HepG2 (cell line): Measurements from ENCODE around the gene HDDC3. TPM values are rescaled to one million over a fixed set of nuclear protein-coding genes. Genes with fewer than 3 reads are reported as not detected.

Source experiments
- ATAC-seq: fragments of 200-7000 bp; cut with Tn5 transposase; 3 replicates; pipeline ENCODE4 v1.9.1; 2020; ENCODE audit warnings: mild to moderate bottlenecking, moderate library complexity
- BruUV-seq: library from RNA; stranded (reverse); fragments of 400-500 nt; replicated peaks from 2 replicates; lab custom pipeline; 2021; lab: Mats Ljungman, UMichigan
- CTCF ChIA-PET: fragments of 300-600 bp; formaldehyde crosslinking; extraction: SDS; loops from one replicate; lab custom pipeline; 2021; ENCODE audit warnings: low total read pairs, inconsistent platforms, low intra/inter-chr PET ratio; lab: Yijun Ruan, JAX
- POLR2A ChIA-PET: fragments of 350-600 bp; sonication (Branson Sonifier 250); formaldehyde crosslinking; loops from one replicate; lab custom pipeline; 2020; ENCODE audit warnings: antibody characterized with exemption, inconsistent platforms; lab: Yijun Ruan, JAX
- DNase-seq: peaks from one replicate; pipeline ENCODE4 v3.0.0-alpha.2; 2015; ENCODE audit warnings: low spot score
- FAIRE-seq: peaks from 3 replicates; lab custom pipeline; 2011; peaks lifted over from hg19 to GRCh38; lab: Jason Lieb, UNC
- H2AFZ ChIP-seq: one replicate; pipeline ENCODE4 v1.6.1; 2011; ENCODE audit warnings: low read length, inconsistent platforms
- H3K27ac ChIP-seq: fragments of 300-600 bp; 3 replicates; pipeline ENCODE4 v1.8.0; 2011; ENCODE audit warnings: mixed run types, mild to moderate bottlenecking, mixed read lengths, low read length, inconsistent platforms; ENCODE audit not compliant: insufficient read depth; ENCODE audit errors: extremely low read length
- H3K27me3 ChIP-seq, 2 experiments: fragments of 200-600 bp in 1 of 2; 2 replicates in 1 of 2; 3 replicates in 1 of 2; pipeline versions ENCODE4 v1.6.0 to v1.8.0; 2011; ENCODE audit warnings: low read length in 2 of 2, mild to moderate bottlenecking in 2 of 2, moderate library complexity in 2 of 2, inconsistent platforms in 1 of 2; ENCODE audit not compliant: insufficient read depth in 2 of 2, control insufficient read depth in 1 of 2
- H3K36me3 ChIP-seq, 2 experiments: fragments of 200-600 bp in 1 of 2; replicated peaks in 1 of 2; 2 replicates in 1 of 2; 3 replicates in 1 of 2; pipeline versions ENCODE4 v1.5.1 to v1.8.0; 2011; ENCODE audit warnings: low read length in 2 of 2, inconsistent platforms in 1 of 2; ENCODE audit not compliant: insufficient read depth in 2 of 2, control insufficient read depth in 1 of 2
- H3K4me1 ChIP-seq: 2 replicates; pipeline ENCODE4 v1.5.1; 2012; ENCODE audit warnings: low read length, inconsistent platforms; ENCODE audit not compliant: insufficient read depth
- H3K4me2 ChIP-seq: 2 replicates; pipeline ENCODE4 v1.6.0; 2011; ENCODE audit warnings: low read depth, low read length, inconsistent platforms
- H3K4me3 ChIP-seq, 3 experiments: fragments of 200-600 bp in 1 of 3; sonication (generic), shearing (Covaris generic) in 1 of 3; replicated peaks in 1 of 3; 2 replicates each; pipeline ENCODE4 v1.5.1; 2011 to 2016; ENCODE audit warnings: low read length in 3 of 3, inconsistent platforms in 2 of 3, low read depth in 2 of 3, mild to moderate bottlenecking in 2 of 3, control low read depth in 1 of 3, mixed read lengths in 1 of 3; ENCODE audit not compliant: insufficient read depth in 1 of 3
- H3K79me2 ChIP-seq: one replicate; pipeline ENCODE4 v1.6.1; 2011; ENCODE audit warnings: low read length, inconsistent platforms; ENCODE audit not compliant: insufficient read depth
- H3K9ac ChIP-seq: 2 replicates; pipeline ENCODE4 v1.6.0; 2011; ENCODE audit warnings: mild to moderate bottlenecking, low read depth, low read length, inconsistent platforms; ENCODE audit not compliant: insufficient read depth
- H3K9me3 ChIP-seq: 2 replicates; pipeline ENCODE4 v1.5.1; 2012; ENCODE audit warnings: mild to moderate bottlenecking, low read length
- H4K20me1 ChIP-seq: 2 replicates; pipeline ENCODE4 v1.6.0; 2011; ENCODE audit warnings: inconsistent platforms, mild to moderate bottlenecking, low read length, moderate library complexity; ENCODE audit not compliant: insufficient read depth
- BATF2 ChIP-seq: sonication (generic); formaldehyde crosslinking; IDR thresholded peaks from 2 replicates; pipeline ENCODE4 v1.8.0; 2022; ENCODE audit warnings: mild to moderate bottlenecking, missing genetic modification reagents, moderate library complexity
- NFIC ChIP-seq: IDR thresholded peaks from 2 replicates; pipeline ENCODE4 v1.6.1; 2012; ENCODE audit warnings: mild to moderate bottlenecking, low read length, inconsistent platforms
- ZNF275 ChIP-seq: sonication (generic); formaldehyde crosslinking; IDR thresholded peaks from 2 replicates; pipeline ENCODE4 v1.8.0; 2022; ENCODE audit warnings: missing genetic modification reagents, mild to moderate bottlenecking, inconsistent platforms, borderline replicate concordance
- ZNF773 ChIP-seq: sonication (generic); formaldehyde crosslinking; IDR thresholded peaks from 2 replicates; pipeline ENCODE4 v1.4.0; 2020; ENCODE audit warnings: missing genetic modification reagents, borderline replicate concordance
- WGBS: methylation state at CpG from one replicate; pipeline ENCODE4 v1.1.6; 2017; ENCODE audit warnings: low lambda C conversion rate; 5-methylcytosine and 5-hydroxymethylcytosine counted together
- in situ Hi-C: cut with HindIII; loops from 2 replicates; pipeline ENCODE4 v1.10.0; 2017; ENCODE audit warnings: low pct_unique_long_range_greater_than_20kb; ENCODE audit not compliant: extremely low pct_ligation_motif_present
- intact Hi-C: fragments of 100-400 bp; cut with micrococcal nuclease; formaldehyde crosslinking; loops from one replicate; pipeline ENCODE4 v1.10.0; 2022; ENCODE audit not compliant: unreplicated experiment
- polyA plus RNA-seq, 8 experiments: library from polyadenylated mRNA; depleted of rRNA in 3 of 8; stranded (reverse) in 7 of 8; unstranded in 1 of 8; fragments of >200 nt; fragmentation: Illumina TruSeq in 4 of 8; extraction: Trizol in 4 of 8; gene quantifications; 2 replicates each; pipeline versions ENCODE4 v1.2.1 to v1.2.3, GENCODE V29; 2011 to 2016; ENCODE audit warnings: low read depth in 4 of 8, missing spikeins in 1 of 8, mixed read lengths in 1 of 8; ENCODE audit not compliant: insufficient read depth in 1 of 8
- total RNA-seq, 5 experiments: library from RNA; depleted of rRNA; stranded (reverse); fragments of >200 nt; fragmentation: Illumina TruSeq; extraction: Trizol; gene quantifications; 2 replicates each; pipeline ENCODE4 v1.2.3, GENCODE V29; 2016; ENCODE audit warnings: low read depth in 1 of 5

The HDDC3 gene
- total and polyA plus RNA-seq, 2 of the 13 experiments (the other 11 are each of a cell fraction or from before 2014, with no cell fraction given), result 18.7 to 28.3 TPM

GRCh38 chr15:90953947-90954711, 21.8 kb upstream of the HDDC3 start:
- Histone ChIP-seq H3K27me3 (no peaks in the 10 kb centered on the region), H3K79me2 (peaks cover 9% of the 10 kb centered on the region), H3K9me3 (no peaks in the 10 kb centered on the region), H3K4me2 (peak overlapping the region; percentile 83; the same call in 1 of the 2 replicates), H2AFZ (no peak overlapping the region), H3K4me3 (peak overlapping the region in 2 of 3 experiments; percentile 65 to 77; a peak in 3 of 6 replicates), H4K20me1 (no peaks in the 10 kb centered on the region), H3K27ac (peak overlapping the region; percentile 97), H3K9ac (peak overlapping the region; percentile 97; the same call in 1 of the 2 replicates), H3K4me1 (peaks cover 11% of the 10 kb centered on the region), H3K36me3 (peaks cover 18 to 49% of the 10 kb centered on the region in 2 experiments; a peak in 4 of 5 replicates)
- 86% methylated on average over 13 of the region's 16 CpGs for WGBS
- DNase-seq (no peak), FAIRE-seq (no peak), ATAC-seq (no peak)
- ChIA-PET POLR2A (interaction anchor here (1.2 to 2.7 kb wide), 6 partner anchors 8 to 51 kb away, joined by 3 to 26 read pairs (median 8); partner anchors contain the start of genes HDDC3, MAN2A2 and UNC45A), CTCF (no interaction called here)
- no TSS peak for BruUV-seq
- intact Hi-C loops, result loop anchor here (2.0 kb wide), 1 partner anchor 19 kb away; the partner anchor contains the start of gene UNC45A
- TF ChIP-seq BATF2 (CRISPR knock-in tag) (peak; percentile 12; the same call in 1 of the 2 replicates), NFIC (no peak), ZNF275 (no peak), ZNF773 (0 out of 2 replicates have a peak, but pooled peaks have one; percentile 1)
- in situ Hi-C loops, result no loop called here
